ENCODE measurements around the gene ANKLE1.
A peak's percentile ranks its signal among the peaks of the same experiment; 100 is the strongest.

ANKLE1 gene

DNA sequence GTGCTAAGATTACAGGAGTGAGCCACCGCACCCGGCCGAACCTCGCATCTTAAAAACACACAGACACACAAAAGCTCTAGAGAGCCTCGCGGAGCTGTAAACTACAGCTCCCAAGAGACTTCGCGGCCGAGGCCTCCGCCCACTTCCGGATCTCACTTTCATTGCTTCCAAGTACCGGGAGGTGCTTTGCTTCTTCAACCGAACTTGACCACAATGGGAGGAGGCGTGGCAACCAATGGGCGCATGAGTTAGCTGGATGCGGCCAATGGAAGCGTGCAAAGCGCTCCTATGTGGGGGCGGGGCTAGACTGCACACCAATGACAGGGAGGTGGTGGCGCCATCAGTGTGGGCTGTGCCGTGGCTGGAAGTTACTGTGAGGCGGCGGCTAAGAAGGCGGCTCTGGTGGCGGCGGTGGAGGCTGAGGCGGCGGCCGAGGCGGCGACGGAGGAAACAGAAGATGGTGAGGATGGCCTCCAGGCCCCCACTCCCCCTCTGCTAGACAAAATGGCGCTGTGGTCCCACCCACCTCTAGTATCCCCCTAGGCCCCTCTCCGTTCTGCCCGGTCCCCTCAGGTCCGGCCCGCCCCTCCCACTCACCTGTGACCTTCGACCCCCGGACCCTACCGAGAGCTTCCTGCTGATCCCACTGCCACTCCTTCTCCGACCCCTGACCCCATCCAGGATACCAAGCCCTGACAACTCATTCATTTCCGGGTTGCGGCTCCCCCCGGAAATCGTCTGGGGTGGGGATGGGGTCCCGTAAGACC is 27.7 kb downstream of the ANKLE1 start, which contains the start of gene DDA1:
Gene DDA1, plus strand, starts transcription at position 366 of the 767 bp plus-strand sequence. Its CDS starts 92 bp downstream, at position 458.
- peak; percentile 100 for DNase-seq

DNA sequence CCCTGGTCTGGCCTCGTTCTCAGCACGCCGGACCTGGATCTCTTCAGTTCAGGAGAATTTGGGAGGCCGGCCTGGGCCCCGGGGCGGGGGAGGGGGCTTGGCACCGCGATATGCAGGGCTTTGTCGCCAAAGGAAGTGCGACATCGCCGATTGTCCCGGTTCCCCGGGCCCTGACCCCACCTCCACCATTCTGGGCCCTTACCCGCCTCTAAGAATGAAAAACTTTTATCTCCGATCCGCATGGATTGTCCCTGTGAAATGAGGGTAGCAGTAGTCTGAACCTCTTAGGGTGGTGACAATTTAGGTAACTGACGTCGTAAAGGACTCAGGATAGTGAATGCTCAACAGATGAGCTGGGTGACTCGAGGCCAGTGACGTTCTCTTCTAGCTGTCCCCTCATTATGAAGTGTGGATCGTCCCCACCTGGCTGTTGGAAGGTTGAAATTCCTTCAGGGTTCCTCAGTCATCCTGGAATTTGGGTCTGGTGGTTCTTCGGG is 28.3 kb downstream of the ANKLE1 start:
- DNase-seq, result no peak

- no peak for DNase-seq
These were observed 29.9 kb downstream of the ANKLE1 start for GRCh38 chr19:17311455-17312188.

GRCh38 chr19:17312189-17313113 is 30.8 kb downstream of the ANKLE1 start:
- no peak for DNase-seq

GRCh38 chr19:17314007-17314593 is 32.4 kb downstream of the ANKLE1 start:
- no peak for DNase-seq

- DNase-seq, result no peak
These were observed 37.3 kb downstream of the ANKLE1 start for GRCh38 chr19:17318966-17319365.

GRCh38 chr19:17319473-17320238 is 38.0 kb downstream of the ANKLE1 start:
- DNase-seq, result no peak

DNA sequence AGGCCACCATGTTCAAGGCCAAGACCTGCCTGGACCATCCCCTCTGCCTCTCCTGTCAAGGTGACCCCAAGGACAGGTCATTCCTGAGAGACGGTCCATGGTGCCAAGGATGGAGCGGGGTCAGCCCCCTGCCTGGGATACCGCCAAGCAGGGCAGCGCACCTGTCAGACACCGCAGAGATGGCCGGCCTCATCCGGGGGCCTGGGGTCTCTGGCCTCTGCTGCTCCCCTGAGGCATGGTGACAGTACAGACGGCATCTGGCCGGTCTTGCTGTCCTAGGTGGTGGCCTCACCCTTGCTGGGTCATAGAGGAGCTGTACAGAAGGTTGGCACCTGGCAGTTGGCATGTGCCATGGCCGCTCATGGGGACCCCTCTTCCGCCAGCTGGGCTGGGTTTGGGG is 38.7 kb downstream of the ANKLE1 start:
- no peak for DNase-seq

- DNase-seq, result no peak
These were observed 40.2 kb downstream of the ANKLE1 start for GRCh38 chr19:17321655-17322489.

DNA sequence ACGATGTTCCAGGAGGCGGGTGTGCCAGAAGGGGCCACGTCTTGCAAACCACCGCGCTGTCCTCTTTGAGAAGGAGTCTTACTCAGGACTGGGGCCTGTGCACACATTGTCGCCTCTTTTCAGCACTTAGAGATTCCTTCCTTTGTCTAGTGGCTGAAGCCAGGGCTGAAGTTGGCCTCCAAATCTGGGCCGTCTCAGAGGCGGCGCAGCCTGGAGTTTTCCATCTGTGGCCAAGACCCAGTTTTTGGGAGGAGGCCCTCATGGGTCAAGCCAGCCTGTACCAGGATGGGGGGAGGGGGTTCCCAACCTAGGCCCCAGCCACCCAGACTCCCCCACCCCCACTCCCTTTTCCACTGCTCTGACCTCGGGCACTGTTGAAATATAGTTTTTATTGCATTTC is 41.2 kb downstream of the ANKLE1 start:
- DNase-seq, result no peak

DNA sequence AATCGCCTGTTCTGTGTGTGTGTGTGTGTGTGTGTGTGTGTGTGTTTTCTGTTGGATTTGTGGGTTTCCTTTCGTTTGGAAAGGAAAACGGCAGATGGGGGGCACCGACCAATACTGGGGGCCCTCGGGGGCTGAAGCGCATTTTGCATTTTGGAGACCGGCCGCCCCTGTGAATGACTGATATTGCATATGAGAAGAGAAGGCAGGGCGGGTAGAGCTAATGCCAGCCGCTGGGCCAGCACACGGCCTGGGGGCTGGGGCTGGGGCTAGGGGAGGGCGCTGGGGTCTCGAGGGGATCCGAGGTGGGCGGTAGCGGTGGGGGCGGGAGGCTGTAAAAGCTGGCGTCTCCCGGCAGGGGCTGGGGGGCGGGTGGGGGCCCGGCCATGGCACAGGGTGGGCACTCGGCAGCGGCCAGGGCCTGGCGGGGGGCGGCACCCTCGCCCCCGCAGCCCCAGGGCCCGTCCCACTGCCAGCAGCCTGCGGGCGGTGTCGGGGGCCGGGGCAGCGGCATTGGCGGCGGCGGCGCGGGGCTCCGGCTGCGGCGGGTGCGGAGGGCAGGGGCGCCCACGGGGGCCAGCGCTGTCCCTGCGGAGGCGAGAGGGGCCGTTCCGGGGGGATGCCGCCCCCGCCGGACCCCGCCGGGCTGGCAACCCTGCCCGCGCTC is 41.7 kb downstream of the ANKLE1 start:
- DNase-seq, result no peak

DNA sequence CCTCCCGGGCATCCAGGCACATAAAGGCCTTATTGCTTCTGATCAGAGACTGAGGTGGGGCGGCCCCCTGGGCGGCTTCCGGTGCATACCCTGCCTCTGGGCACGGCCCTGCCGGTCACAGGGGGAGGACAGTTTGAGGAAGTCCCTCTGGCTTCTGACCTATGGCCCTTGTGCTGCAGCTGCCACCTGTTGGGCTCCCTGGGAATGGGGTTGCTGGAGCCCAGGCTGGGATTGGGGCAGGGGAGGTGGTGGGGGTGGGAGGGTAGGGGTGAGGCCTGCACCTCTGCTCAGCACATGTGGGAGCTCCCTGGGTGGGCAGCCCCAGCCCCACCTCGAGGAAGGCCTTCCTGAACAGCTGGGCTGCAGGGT is 42.2 kb downstream of the ANKLE1 start:
- no peak for DNase-seq

- no peak for DNase-seq
These were observed 42.8 kb downstream of the ANKLE1 start for GRCh38 chr19:17324357-17325114.

DNA sequence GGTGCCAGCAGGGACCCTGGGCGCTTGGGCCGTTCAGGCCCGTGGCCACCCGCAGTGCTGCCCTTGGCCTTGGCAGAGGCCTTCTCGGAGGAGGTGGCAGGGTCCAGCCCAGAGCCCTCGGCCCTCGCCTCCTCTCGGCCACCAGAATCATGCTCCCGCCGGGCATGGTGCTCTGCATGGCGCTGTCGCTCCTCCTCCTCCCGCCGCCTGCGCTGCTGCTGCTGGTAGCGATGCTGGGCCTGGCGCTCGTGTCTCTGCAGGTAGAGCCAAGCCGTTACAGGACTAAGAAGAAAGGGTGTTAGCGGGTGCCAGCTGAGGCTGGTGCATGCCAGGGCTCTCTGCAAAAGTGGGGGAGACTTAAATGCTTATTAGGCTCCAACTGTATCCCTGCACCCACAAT is 43.4 kb downstream of the ANKLE1 start:
- no peak for DNase-seq

- no peak for DNase-seq
These were observed 44.3 kb downstream of the ANKLE1 start for GRCh38 chr19:17325881-17326594.

GRCh38 chr19:17326595-17326966 is 44.9 kb downstream of the ANKLE1 start:
- no peak for DNase-seq

DNA sequence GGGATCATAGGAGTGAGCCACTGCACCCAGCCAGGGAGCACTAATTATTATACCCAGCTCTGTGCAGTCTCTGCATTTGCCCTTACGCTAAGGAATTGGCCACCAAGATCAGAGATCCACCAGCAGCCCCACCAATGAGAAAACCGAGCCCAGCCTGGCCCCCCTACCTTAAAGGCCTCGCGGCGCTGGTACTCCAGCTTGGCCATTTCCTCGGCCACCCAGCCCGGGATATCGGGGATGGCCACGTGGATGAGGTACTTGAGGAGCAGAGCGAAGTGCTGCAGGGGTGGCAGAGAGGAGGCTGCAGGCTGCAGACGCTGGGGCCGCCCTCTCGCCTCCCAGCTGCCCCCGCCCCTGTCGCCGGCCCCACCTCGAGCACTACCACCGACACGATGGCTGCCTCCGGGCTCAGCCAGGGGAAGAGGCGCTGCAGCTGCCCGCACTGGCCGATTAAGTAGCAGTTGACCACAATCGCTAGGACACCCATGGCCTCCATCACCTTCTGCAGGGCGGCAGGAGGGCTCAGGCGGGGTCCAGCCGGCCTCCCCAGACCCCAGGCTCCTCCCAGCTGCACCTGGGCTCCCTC is 45.5 kb downstream of the ANKLE1 start:
- DNase-seq, result no peak
